ENCODE data around the gene C18orf63. TPM values are rescaled to one million over a fixed set of nuclear protein-coding genes. Genes with fewer than 3 reads are reported as not detected.

Gene C18orf63
- total and polyA plus RNA-seq, 2 experiments from 2014 or later, result not detected

- Mint-ChIP-seq H3K9me3 (no peaks in the 10 kb centered on the region), H3K27ac (no peak overlapping the region), H3K27me3 (ENCODE audit: insufficient read depth, low read depth, poor library complexity) (peaks cover 1% of the 10 kb centered on the region), H3K4me1 (peaks cover 3% of the 10 kb centered on the region; the same call in 2 of the 3 replicates), H3K36me3 (ENCODE audit: low read depth) (no peaks in the 10 kb centered on the region), H3K4me3 (no peak overlapping the region)
- Histone ChIP-seq H3K79me2 (replicated peaks; ENCODE audit: insufficient read depth) (no peaks in the 10 kb centered on the region), H3K4me2 (no peak overlapping the region), H3F3A (replicated peaks; ENCODE audit: low read depth) (no peaks in the 10 kb centered on the region), H3K27ac (ENCODE audit: low read depth) (no peak overlapping the region), H3K36me3 (ENCODE audit: insufficient read depth) (no peaks in the 10 kb centered on the region), H3K27me3 (ENCODE audit: insufficient read depth) (no peaks in the 10 kb centered on the region), H3K4me3 (no peak overlapping the region), H4K20me1 (replicated peaks; ENCODE audit: insufficient read depth) (no peaks in the 10 kb centered on the region), H3K9me2 (ENCODE audit: insufficient read depth) (no peaks in the 10 kb centered on the region), H2AFZ (no peak overlapping the region), H3K4me1 (ENCODE audit: insufficient read depth) (no peaks in the 10 kb centered on the region)
- TF ChIP-seq CTCF (conservative IDR thresholded peaks at IDR 0.05; ENCODE audit: low read depth in 2 of 2) (no peak), STAT1 (IDR thresholded peaks at IDR 0.05; ENCODE audit: unreplicated experiment) (no peak), ZNF331 (CRISPR knock-in tag; IDR thresholded peaks at IDR 0.05; ENCODE audit: low read depth) (no peak), REST (IDR thresholded peaks at IDR 0.05; ENCODE audit: unreplicated experiment) (no peak), ETS1 (IDR thresholded peaks at IDR 0.05) (no peak), ZNF114 (CRISPR knock-in tag; IDR thresholded peaks at IDR 0.05) (no peak), JUNB (IDR thresholded peaks at IDR 0.05; ENCODE audit: unreplicated experiment) (no peak), EZH2 (IDR thresholded peaks at IDR 0.05; ENCODE audit: low read depth, unreplicated experiment) (no peak), ZNF462 (CRISPR knock-in tag; IDR thresholded peaks at IDR 0.05) (no peak), CREB1 (CRISPR knock-in tag; IDR thresholded peaks at IDR 0.05; ENCODE audit: low read depth) (no peak), NANOG (IDR thresholded peaks at IDR 0.05; ENCODE audit: borderline replicate concordance) (no peak), POLR2AphosphoS5 (IDR thresholded peaks at IDR 0.05; ENCODE audit: low read depth) (no peak), EZH2phosphoT487 (IDR thresholded peaks at IDR 0.05; ENCODE audit: unreplicated experiment) (no peak)
- ATAC-seq (no peak), DNase-seq (ENCODE audit: low spot score) (no peak)
Measured at GRCh38 chr18:74348581-74348980, 32.9 kb downstream of the C18orf63 start.
